Ovary (tissue), 9 donors: ENCODE results near the gene KIAA1191. TPM values are rescaled to one million over a fixed set of nuclear protein-coding genes. Genes with fewer than 3 reads are reported as not detected.
A peak's percentile ranks its signal among the peaks of the same experiment; 100 is the strongest.

Experiments
- DNase-seq, 5 donors: peaks; one replicate each; pipeline ENCODE4 v3.0.0-alpha.2; 2019 to 2020
- H3K27ac ChIP-seq, 2 donors: fragments of 200-600 bp; one replicate each; pipeline versions ENCODE4 v1.5.1 to v1.8.0; 2019 to 2022
- H3K27me3 ChIP-seq: fragments of 200-600 bp; one replicate; pipeline ENCODE4 v1.8.0; 2022
- H3K36me3 ChIP-seq: fragments of 200-600 bp; sonication (generic); one replicate; pipeline ENCODE4 v1.5.1; 2019
- H3K4me1 ChIP-seq: one replicate; pipeline ENCODE4 v1.8.1; 2013; ENCODE audit warnings: mild to moderate bottlenecking, moderate library complexity; ENCODE audit not compliant: insufficient read depth
- H3K4me3 ChIP-seq: fragments of 200-600 bp; sonication (generic); one replicate; pipeline ENCODE4 v1.5.1; 2017
- H3K9me3 ChIP-seq, 2 donors: fragments of 200-600 bp in 1 of 2; sonication (generic) in 1 of 2; one replicate each; pipeline versions ENCODE4 v1.5.1 to v1.8.1; 2013 to 2019; ENCODE audit warnings: mild to moderate bottlenecking in 1 of 2, moderate library complexity in 1 of 2
- CTCF ChIP-seq, 3 donors: fragments of 450-650 bp in 2 of 3; fragments of 200-600 bp in 1 of 3; IDR thresholded peaks; one replicate each; pipeline versions ENCODE4 v1.5.1 to v1.8.0; 2016 to 2022; ENCODE audit warnings: antibody characterized with exemption in 3 of 3, mild to moderate bottlenecking in 1 of 3
- EP300 ChIP-seq: sonication (generic); formaldehyde crosslinking; IDR thresholded peaks from one replicate; pipeline ENCODE4 v1.6.1; 2017; ENCODE audit warnings: antibody characterized with exemption
- POLR2A ChIP-seq: fragments of 450-650 bp; IDR thresholded peaks from one replicate; pipeline ENCODE4 v1.6.1; 2017; ENCODE audit warnings: antibody characterized with exemption, mild to moderate bottlenecking, moderate library complexity
- WGBS, 3 donors: extraction: QIAGEN DNeasy Blood & Tissue Kit in 1 of 3; methylation state at CpG; one replicate each; pipeline versions ENCODE4 v1.1.5 to v1.1.7; 2013 to 2017; 5-methylcytosine and 5-hydroxymethylcytosine counted together
- intact Hi-C, 4 donors: fragments of 100-400 bp; cut with DNase I; formaldehyde crosslinking; loops; one replicate each; pipeline versions ENCODE4 v1.11.0 to v1.15.1; 2022 to 2023
- polyA plus RNA-seq, 2 donors: library from polyadenylated mRNA; stranded (reverse); fragments of 200-250 nt in 1 of 2; fragments of 350-450 nt in 1 of 2; fragmentation: Illumina TruSeq in 1 of 2; extraction: RNeasy Lipid Tissue Mini Kit (QIAGEN cat#74804) in 1 of 2; gene quantifications; one replicate each; pipeline ENCODE4 v1.2.3, GENCODE V29; 2013 to 2014
- total RNA-seq, 7 donors: library from RNA; depleted of rRNA in 2 of 7; stranded (reverse); fragments of >200 nt in 2 of 7; fragmentation: NEBNext Ultra II Directional in 3 of 7; extraction: Animal tissue kit (Norgen Biotek cat#: 25700) in 3 of 7; gene quantifications; one replicate each; pipeline versions ENCODE4 v1.1.0 to v1.2.4, GENCODE V29; 2016 to 2023
- donor health status: DM: no; HTN: no; CAD: no; lungs with moderate emphysema.
- donor health status: DM: no; HTN: no; CAD: no.
- donor health status: Bipolar disorder and iron deficiency.
- donor health status: DM: yes; HTN: yes; CAD: no.
- donor health status: DM: no; HTN: no; CAD: no.
- donor health status: DM: yes; HTN: yes; CAD: no.

Gene KIAA1191
- total and polyA plus RNA-seq, 9 donors: 87.5 to 166 (median 116) TPM

- H3K27ac ChIP-seq: peak overlapping the region; percentile 84 to 95
- peak in 1 of 5 donors; percentile 6 for DNase-seq
- no peaks in the 10 kb centered on the region for H3K9me3 ChIP-seq
- no peaks in the 10 kb centered on the region for H3K27me3 ChIP-seq
- intact Hi-C loops: loop anchor here in 1 of 4 donors (2.0 kb wide), 1 partner anchor 59 kb away; the partner anchor contains the start of gene FAF2
- 26 to 27% (median 27%) methylated on average over 41 of the region's 41 CpGs for WGBS, 3 donors
- peaks cover 7% of the 10 kb centered on the region for H3K4me1 ChIP-seq
- TF ChIP-seq EP300 (no peak), POLR2A (peak; percentile 79)
- peak overlapping the region; percentile 76 for H3K4me3 ChIP-seq
- H3K36me3 ChIP-seq: no peaks in the 10 kb centered on the region
Measured at GRCh38 chr5:176389135-176390123, 27.9 kb upstream of the KIAA1191 start.

GRCh38 chr5:176388444-176389134, 27.0 kb upstream of the KIAA1191 start, which contains the start of the genes HIGD2A and NOP16:
Gene HIGD2A (plus strand): TSS chr5:176388751. CDS start chr5:176388820, 69 bp downstream.
Gene NOP16 (minus strand): TSS chr5:176388598. CDS start chr5:176388539, 59 bp downstream.
- no peaks in the 10 kb centered on the region for H3K36me3 ChIP-seq
- 0% methylated on average over 47 of the region's 47 CpGs for WGBS, 3 donors

GRCh38 chr5:176388003-176388443, 26.5 kb upstream of the KIAA1191 start:
- Histone ChIP-seq H3K27ac (no peak overlapping the region), H3K4me3 (peak overlapping the region; percentile 76), H3K27me3 (no peaks in the 10 kb centered on the region), H3K36me3 (no peaks in the 10 kb centered on the region), H3K9me3 (no peaks in the 10 kb centered on the region), H3K4me1 (peaks cover 7% of the 10 kb centered on the region)
- TF ChIP-seq POLR2A: no peak
- no peak for TF ChIP-seq CTCF (IDR thresholded peaks at IDR 0.05)
- TF ChIP-seq EP300: no peak
- intact Hi-C loops: loop anchor here in 1 of 4 donors (2.0 kb wide), 1 partner anchor 61 kb away; the partner anchor contains the start of gene FAF2
- no peak for DNase-seq
- 0 to 1% (median 1%) methylated on average over 27 to 29 of the region's 29 CpGs for WGBS, 3 donors

More at GRCh38 chr5:176388444-176389134, 27.0 kb upstream of the KIAA1191 start, which contains the start of the genes HIGD2A and NOP16:
- intact Hi-C loops: loop anchor here in 1 of 4 donors (2.0 kb wide), 1 partner anchor 60 kb away; the partner anchor contains the start of gene FAF2
- peaks cover 7% of the 10 kb centered on the region for H3K4me1 ChIP-seq
- no peaks in the 10 kb centered on the region for H3K9me3 ChIP-seq
- H3K27ac ChIP-seq: peak within 1 kb of the TSS; percentile 87 to 95
- peak in 2 of 3 donors; percentile 39 to 61 for TF ChIP-seq CTCF (IDR thresholded peaks at IDR 0.05)
- TF ChIP-seq POLR2A: no peak
- H3K27me3 ChIP-seq: no peaks in the 10 kb centered on the region
- peak within 1 kb of the TSS; percentile 76 for H3K4me3 ChIP-seq
- DNase-seq: peak; percentile 98 to 100 (median 99)

GRCh38 chr5:176387384-176387925, 25.9 kb upstream of the KIAA1191 start:
- TF ChIP-seq EP300 (no peak), POLR2A (no peak), CTCF (IDR thresholded peaks at IDR 0.05) (no peak)
- Histone ChIP-seq H3K4me3 (peak overlapping the region; percentile 76), H3K36me3 (no peaks in the 10 kb centered on the region), H3K4me1 (peaks cover 7% of the 10 kb centered on the region), H3K9me3 (no peaks in the 10 kb centered on the region), H3K27me3 (no peaks in the 10 kb centered on the region), H3K27ac (no peak overlapping the region)
- WGBS, 3 donors: 33 to 38% (median 34%) methylated on average over 8 of the region's 8 CpGs
- no peak for DNase-seq
- intact Hi-C loops: no loop called here
